WTC11 (cell line): ENCODE results near the gene PLXND1. TPM values are rescaled to one million over a fixed set of nuclear protein-coding genes. Genes with fewer than 3 reads are reported as not detected.

Source experiments
- ATAC-seq: fragments of 200-7000 bp; cut with Tn5 transposase; 2 replicates; pipeline ENCODE4 v1.10.0; 2021; ENCODE audit warnings: mild to moderate bottlenecking, moderate library complexity
- CTCF ChIA-PET: fragments of 300-600 bp; sonication (Branson Sonifier 250); formaldehyde crosslinking; loops from one replicate; lab custom pipeline; 2021; ENCODE audit warnings: antibody characterized with exemption; lab: Charles Lee
- POLR2A ChIA-PET: fragments of 350-600 bp; sonication (Branson Sonifier 250); formaldehyde crosslinking; loops from one replicate; lab custom pipeline; 2021; ENCODE audit warnings: antibody characterized with exemption; lab: Charles Lee
- DNase-seq: peaks from one replicate; pipeline ENCODE4 v3.0.0; 2021; ENCODE audit warnings: low spot score
- H3K27ac Mint-ChIP-seq: 2 replicates; pipeline ENCODE4 v1.8.0; 2021; ENCODE audit warnings: mixed read lengths
- H3K27me3 Mint-ChIP-seq: 2 replicates; pipeline ENCODE4 v1.8.0; 2021; ENCODE audit warnings: low read depth, mild to moderate bottlenecking, moderate library complexity, mixed read lengths
- H3K36me3 Mint-ChIP-seq: 2 replicates; pipeline ENCODE4 v1.8.0; 2021; ENCODE audit warnings: mixed read lengths
- H3K4me1 Mint-ChIP-seq: 2 replicates; pipeline ENCODE4 v1.8.0; 2022; ENCODE audit warnings: mixed read lengths
- H3K4me3 Mint-ChIP-seq: 2 replicates; pipeline ENCODE4 v1.8.0; 2021; ENCODE audit warnings: mild to moderate bottlenecking, moderate library complexity, mixed read lengths
- H3K9me3 Mint-ChIP-seq: 2 replicates; pipeline ENCODE4 v1.8.0; 2021; ENCODE audit warnings: mixed read lengths
- EMX1 ChIP-seq: fragments of 250-450 bp; sonication (Bioruptor Pico); IDR thresholded peaks from 2 replicates; pipeline ENCODE4 v1.8.0; 2021; ENCODE audit warnings: mild to moderate bottlenecking
- FOXP1 ChIP-seq: sonication (generic); formaldehyde crosslinking; IDR thresholded peaks from 2 replicates; pipeline ENCODE4 v1.8.0; 2022; ENCODE audit warnings: missing genetic modification reagents, mild to moderate bottlenecking, moderate library complexity, borderline replicate concordance
- GTF2I ChIP-seq: fragments of 250-450 bp; sonication (Bioruptor Pico); conservative IDR thresholded peaks from 2 replicates; pipeline ENCODE4 v1.4.0; 2021; ENCODE audit warnings: mild to moderate bottlenecking
- KAT7 ChIP-seq: sonication (generic); formaldehyde crosslinking; IDR thresholded peaks from 2 replicates; pipeline ENCODE4 v1.8.1; 2023; ENCODE audit warnings: missing genetic modification reagents, mild to moderate bottlenecking, borderline replicate concordance
- SP1 ChIP-seq: sonication (generic); formaldehyde crosslinking; conservative IDR thresholded peaks from 2 replicates; pipeline ENCODE4 v1.8.1; 2022; ENCODE audit warnings: missing genetic modification reagents
- TP53 ChIP-seq: sonication (generic); formaldehyde crosslinking; IDR thresholded peaks from 2 replicates; pipeline ENCODE4 v1.8.1; 2023; ENCODE audit warnings: mild to moderate bottlenecking, missing genetic modification reagents
- ZNF138 ChIP-seq: sonication (generic); formaldehyde crosslinking; conservative IDR thresholded peaks from 2 replicates; pipeline ENCODE4 v1.8.1; 2022; ENCODE audit warnings: mild to moderate bottlenecking, moderate library complexity, missing genetic modification reagents
- ZNF317 ChIP-seq: sonication (generic); formaldehyde crosslinking; IDR thresholded peaks from 2 replicates; pipeline ENCODE4 v1.8.1; 2023; ENCODE audit warnings: low read depth, mild to moderate bottlenecking, moderate library complexity, missing genetic modification reagents, borderline replicate concordance
- ZNF423 ChIP-seq: fragments of 250-450 bp; sonication (Bioruptor Pico); IDR thresholded peaks from 2 replicates; pipeline ENCODE4 v2.1.2; 2022; ENCODE audit warnings: mild to moderate bottlenecking, moderate library complexity
- total RNA-seq: library from RNA; stranded (reverse); gene quantifications from 3 replicates; pipeline ENCODE4 v1.2.3, GENCODE V29; 2021
- TF ChIP-seq, protein P1 (sequence below): sonication (generic); formaldehyde crosslinking; IDR thresholded peaks from 2 replicates; pipeline ENCODE4 v1.8.1; 2023; ENCODE audit warnings: mild to moderate bottlenecking, missing genetic modification reagents
- TF ChIP-seq, protein P2 (sequence below): sonication (generic); formaldehyde crosslinking; IDR thresholded peaks from 2 replicates; pipeline ENCODE4 v1.8.1; 2023; ENCODE audit warnings: mild to moderate bottlenecking, missing genetic modification reagents, moderate library complexity
- TF ChIP-seq, protein P3 (sequence below): sonication (generic); formaldehyde crosslinking; IDR thresholded peaks from 2 replicates; pipeline ENCODE4 v1.8.0; 2022; ENCODE audit warnings: mild to moderate bottlenecking, missing genetic modification reagents
- TF ChIP-seq, protein P4 (sequence below): sonication (generic); formaldehyde crosslinking; IDR thresholded peaks from 2 replicates; pipeline ENCODE4 v1.8.1; 2022; ENCODE audit warnings: mild to moderate bottlenecking, moderate library complexity, missing genetic modification reagents
- TF ChIP-seq, protein P5 (sequence below): sonication (generic); formaldehyde crosslinking; IDR thresholded peaks from 2 replicates; pipeline ENCODE4 v1.8.1; 2023; ENCODE audit warnings: mild to moderate bottlenecking, missing genetic modification reagents, borderline replicate concordance
- TF ChIP-seq, protein P6 (sequence below): sonication (generic); formaldehyde crosslinking; IDR thresholded peaks from 2 replicates; pipeline ENCODE4 v1.8.1; 2022; ENCODE audit warnings: low read depth, mild to moderate bottlenecking, moderate library complexity, missing genetic modification reagents, borderline replicate concordance
- TF ChIP-seq, protein P7 (sequence below): fragments of 250-450 bp; sonication (Bioruptor Pico); IDR thresholded peaks from 2 replicates; pipeline ENCODE4 v1.9.0; 2021; ENCODE audit warnings: moderate library complexity, mild to moderate bottlenecking, inconsistent platforms, borderline replicate concordance

PLXND1 gene
- total RNA-seq, 1 experiment from 2014 or later = 56.7 TPM

DNA sequence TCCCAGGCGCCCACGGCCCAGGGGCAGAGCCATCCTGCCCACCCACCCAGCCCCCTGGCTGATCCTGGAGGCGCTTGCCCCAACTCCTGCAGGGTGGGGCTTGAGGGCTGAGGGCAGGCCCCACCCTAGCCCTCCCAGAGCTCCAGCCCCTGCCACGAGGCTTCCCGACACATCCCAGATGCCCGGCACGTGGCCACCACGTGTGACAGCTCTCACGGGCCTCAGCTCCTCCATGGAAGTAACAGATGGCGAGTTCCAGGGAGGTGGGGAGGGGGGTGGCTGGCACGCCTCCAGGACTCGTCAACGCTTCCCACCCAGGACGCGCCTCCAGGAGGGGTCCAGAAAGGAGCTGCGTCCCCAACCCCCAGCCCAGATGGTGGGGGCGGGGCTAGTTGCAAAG is 29.1 kb downstream of the PLXND1 start (continued):
- TF ChIP-seq, protein P1, sequence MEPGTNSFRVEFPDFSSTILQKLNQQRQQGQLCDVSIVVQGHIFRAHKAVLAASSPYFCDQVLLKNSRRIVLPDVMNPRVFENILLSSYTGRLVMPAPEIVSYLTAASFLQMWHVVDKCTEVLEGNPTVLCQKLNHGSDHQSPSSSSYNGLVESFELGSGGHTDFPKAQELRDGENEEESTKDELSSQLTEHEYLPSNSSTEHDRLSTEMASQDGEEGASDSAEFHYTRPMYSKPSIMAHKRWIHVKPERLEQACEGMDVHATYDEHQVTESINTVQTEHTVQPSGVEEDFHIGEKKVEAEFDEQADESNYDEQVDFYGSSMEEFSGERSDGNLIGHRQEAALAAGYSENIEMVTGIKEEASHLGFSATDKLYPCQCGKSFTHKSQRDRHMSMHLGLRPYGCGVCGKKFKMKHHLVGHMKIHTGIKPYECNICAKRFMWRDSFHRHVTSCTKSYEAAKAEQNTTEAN (CRISPR knock-in tag) = no peak
- TF ChIP-seq ZNF317 (CRISPR knock-in tag) (no peak), GTF2I (no peak), ZNF423 (CRISPR knock-in tag) (no peak)
- TF ChIP-seq, protein P2, sequence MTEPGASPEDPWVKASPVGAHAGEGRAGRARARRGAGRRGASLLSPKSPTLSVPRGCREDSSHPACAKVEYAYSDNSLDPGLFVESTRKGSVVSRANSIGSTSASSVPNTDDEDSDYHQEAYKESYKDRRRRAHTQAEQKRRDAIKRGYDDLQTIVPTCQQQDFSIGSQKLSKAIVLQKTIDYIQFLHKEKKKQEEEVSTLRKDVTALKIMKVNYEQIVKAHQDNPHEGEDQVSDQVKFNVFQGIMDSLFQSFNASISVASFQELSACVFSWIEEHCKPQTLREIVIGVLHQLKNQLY (CRISPR knock-in tag) = no peak
- TF ChIP-seq, all 79 proteins: peak for 0

DNA sequence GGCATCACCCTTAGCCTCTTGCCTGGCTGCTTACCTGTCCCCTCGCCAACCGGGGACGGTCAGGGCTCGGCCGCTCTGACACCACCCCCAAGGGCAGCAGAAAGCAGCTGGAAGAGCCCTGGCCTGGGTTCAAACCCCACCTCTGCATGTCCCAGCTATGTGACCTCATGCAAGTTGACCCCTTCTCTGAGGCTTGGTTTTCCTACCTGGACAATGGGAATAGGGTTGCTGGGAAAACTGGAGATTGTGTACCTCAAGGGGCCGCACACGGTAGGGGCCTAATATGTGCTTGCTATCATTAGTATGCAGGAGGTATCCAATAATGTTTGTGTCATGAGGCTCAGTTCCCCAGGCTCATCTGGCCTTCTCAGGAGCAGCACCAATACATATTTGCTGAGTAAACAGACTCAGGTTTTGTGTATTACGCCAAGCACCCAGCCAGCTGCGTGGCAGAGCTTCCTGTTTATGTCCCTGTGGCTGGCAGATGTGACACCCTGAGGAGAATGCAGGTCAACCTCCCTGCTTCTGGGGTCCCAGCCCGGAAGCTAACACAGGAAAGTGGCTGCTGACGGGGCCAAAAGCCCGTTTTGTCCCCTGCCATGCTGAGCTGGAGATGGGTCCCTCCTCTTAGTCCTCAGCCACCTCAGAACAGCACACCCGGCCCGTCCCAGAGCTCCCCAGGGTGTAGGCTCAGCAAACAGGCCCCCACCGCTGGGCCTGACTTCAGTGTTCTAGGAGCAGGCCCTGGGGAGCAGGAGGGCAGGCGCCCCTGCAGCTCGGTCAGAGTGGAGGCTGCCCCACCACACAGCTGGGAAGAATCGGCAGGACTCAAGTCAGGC is 29.7 kb downstream of the PLXND1 start:
- H3K4me1 Mint-ChIP-seq = peaks cover 11% of the 10 kb centered on the region
- no peak for TF ChIP-seq ZNF317 (CRISPR knock-in tag)
- no peak for TF ChIP-seq ZNF138 (CRISPR knock-in tag)
- TF ChIP-seq, protein P3, sequence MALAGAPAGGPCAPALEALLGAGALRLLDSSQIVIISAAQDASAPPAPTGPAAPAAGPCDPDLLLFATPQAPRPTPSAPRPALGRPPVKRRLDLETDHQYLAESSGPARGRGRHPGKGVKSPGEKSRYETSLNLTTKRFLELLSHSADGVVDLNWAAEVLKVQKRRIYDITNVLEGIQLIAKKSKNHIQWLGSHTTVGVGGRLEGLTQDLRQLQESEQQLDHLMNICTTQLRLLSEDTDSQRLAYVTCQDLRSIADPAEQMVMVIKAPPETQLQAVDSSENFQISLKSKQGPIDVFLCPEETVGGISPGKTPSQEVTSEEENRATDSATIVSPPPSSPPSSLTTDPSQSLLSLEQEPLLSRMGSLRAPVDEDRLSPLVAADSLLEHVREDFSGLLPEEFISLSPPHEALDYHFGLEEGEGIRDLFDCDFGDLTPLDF (CRISPR knock-in tag) = no peak
- TF ChIP-seq, protein P4, sequence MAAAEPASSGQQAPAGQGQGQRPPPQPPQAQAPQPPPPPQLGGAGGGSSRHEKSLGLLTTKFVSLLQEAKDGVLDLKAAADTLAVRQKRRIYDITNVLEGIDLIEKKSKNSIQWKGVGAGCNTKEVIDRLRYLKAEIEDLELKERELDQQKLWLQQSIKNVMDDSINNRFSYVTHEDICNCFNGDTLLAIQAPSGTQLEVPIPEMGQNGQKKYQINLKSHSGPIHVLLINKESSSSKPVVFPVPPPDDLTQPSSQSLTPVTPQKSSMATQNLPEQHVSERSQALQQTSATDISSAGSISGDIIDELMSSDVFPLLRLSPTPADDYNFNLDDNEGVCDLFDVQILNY (CRISPR knock-in tag) = no peak
- TF ChIP-seq, protein P5, sequence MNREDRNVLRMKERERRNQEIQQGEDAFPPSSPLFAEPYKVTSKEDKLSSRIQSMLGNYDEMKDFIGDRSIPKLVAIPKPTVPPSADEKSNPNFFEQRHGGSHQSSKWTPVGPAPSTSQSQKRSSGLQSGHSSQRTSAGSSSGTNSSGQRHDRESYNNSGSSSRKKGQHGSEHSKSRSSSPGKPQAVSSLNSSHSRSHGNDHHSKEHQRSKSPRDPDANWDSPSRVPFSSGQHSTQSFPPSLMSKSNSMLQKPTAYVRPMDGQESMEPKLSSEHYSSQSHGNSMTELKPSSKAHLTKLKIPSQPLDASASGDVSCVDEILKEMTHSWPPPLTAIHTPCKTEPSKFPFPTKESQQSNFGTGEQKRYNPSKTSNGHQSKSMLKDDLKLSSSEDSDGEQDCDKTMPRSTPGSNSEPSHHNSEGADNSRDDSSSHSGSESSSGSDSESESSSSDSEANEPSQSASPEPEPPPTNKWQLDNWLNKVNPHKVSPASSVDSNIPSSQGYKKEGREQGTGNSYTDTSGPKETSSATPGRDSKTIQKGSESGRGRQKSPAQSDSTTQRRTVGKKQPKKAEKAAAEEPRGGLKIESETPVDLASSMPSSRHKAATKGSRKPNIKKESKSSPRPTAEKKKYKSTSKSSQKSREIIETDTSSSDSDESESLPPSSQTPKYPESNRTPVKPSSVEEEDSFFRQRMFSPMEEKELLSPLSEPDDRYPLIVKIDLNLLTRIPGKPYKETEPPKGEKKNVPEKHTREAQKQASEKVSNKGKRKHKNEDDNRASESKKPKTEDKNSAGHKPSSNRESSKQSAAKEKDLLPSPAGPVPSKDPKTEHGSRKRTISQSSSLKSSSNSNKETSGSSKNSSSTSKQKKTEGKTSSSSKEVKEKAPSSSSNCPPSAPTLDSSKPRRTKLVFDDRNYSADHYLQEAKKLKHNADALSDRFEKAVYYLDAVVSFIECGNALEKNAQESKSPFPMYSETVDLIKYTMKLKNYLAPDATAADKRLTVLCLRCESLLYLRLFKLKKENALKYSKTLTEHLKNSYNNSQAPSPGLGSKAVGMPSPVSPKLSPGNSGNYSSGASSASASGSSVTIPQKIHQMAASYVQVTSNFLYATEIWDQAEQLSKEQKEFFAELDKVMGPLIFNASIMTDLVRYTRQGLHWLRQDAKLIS = no peak
- no peaks in the 10 kb centered on the region for H3K27me3 Mint-ChIP-seq
- ChIA-PET CTCF (interaction anchor here (1.0 to 2.3 kb wide), 5 partner anchors 16 to 86 kb away, joined by 3 to 12 read pairs (median 6); no protein-coding TSS in a partner anchor), POLR2A (no interaction called here)
- no peak for DNase-seq
- no peak for ATAC-seq
- H3K36me3 Mint-ChIP-seq = no peaks in the 10 kb centered on the region
- H3K27ac Mint-ChIP-seq = peak overlapping the region; percentile 10; the same call in 1 of the 2 replicates
- no peaks in the 10 kb centered on the region for H3K9me3 Mint-ChIP-seq
- H3K4me3 Mint-ChIP-seq = no peak overlapping the region

DNA sequence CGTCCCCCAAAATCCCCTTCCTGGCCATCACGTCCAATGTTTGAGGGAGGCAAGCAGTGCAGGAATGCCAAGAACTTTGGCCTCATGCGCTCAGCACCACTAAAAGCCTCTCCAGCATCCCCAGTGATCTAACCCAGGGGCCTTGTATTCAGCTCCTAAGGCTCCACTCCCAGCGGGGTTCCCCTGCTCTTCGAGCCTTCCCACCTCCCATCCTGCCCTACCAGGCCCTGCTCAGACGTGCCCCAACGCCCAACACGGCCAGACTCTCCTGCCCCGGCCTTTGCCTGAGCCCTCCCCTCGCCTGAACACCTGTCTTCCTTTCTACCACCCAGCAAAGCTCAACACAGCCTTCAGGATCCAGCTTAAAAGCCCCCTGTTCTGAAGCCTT is 30.5 kb downstream of the PLXND1 start:
- peak overlapping the region; percentile 10; the same call in 1 of the 2 replicates for H3K27ac Mint-ChIP-seq
- DNase-seq = no peak
- no peak for TF ChIP-seq SP1 (CRISPR knock-in tag)
- TF ChIP-seq, protein P6, sequence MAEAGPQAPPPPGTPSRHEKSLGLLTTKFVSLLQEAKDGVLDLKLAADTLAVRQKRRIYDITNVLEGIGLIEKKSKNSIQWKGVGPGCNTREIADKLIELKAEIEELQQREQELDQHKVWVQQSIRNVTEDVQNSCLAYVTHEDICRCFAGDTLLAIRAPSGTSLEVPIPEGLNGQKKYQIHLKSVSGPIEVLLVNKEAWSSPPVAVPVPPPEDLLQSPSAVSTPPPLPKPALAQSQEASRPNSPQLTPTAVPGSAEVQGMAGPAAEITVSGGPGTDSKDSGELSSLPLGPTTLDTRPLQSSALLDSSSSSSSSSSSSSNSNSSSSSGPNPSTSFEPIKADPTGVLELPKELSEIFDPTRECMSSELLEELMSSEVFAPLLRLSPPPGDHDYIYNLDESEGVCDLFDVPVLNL (CRISPR knock-in tag) = no peak
- TF ChIP-seq TP53 = no peak
- TF ChIP-seq, protein P7, sequence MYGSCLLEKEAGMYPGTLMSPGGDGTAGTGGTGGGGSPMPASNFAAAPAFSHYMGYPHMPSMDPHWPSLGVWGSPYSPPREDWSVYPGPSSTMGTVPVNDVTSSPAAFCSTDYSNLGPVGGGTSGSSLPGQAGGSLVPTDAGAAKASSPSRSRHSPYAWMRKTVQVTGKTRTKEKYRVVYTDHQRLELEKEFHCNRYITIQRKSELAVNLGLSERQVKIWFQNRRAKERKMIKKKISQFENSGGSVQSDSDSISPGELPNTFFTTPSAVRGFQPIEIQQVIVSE (CRISPR knock-in tag) = no peak
- no peak for TF ChIP-seq EMX1 (CRISPR knock-in tag)
- no peak for TF ChIP-seq KAT7 (CRISPR knock-in tag)
- no peak for TF ChIP-seq FOXP1 (CRISPR knock-in tag)
- TF ChIP-seq, all 79 proteins: peak for 0
- ChIA-PET POLR2A (no interaction called here), CTCF (interaction anchor here (1.2 to 2.3 kb wide), 3 partner anchors 15 to 86 kb away, joined by 6 to 12 read pairs (median 9); no protein-coding TSS in a partner anchor)
- Mint-ChIP-seq H3K4me3 (no peak overlapping the region), H3K36me3 (no peaks in the 10 kb centered on the region), H3K9me3 (no peaks in the 10 kb centered on the region), H3K4me1 (peaks cover 11% of the 10 kb centered on the region), H3K27me3 (no peaks in the 10 kb centered on the region)
- ATAC-seq = peak; percentile 27
